WTC11 (cell line): ENCODE data around the gene NHSL1. TPM values are rescaled to one million over a fixed set of nuclear protein-coding genes. Genes with fewer than 3 reads are reported as not detected.

Source experiments
- ATAC-seq: fragments of 200-7000 bp; cut with Tn5 transposase; 2 replicates; pipeline ENCODE4 v1.10.0; 2021; ENCODE audit warnings: mild to moderate bottlenecking, moderate library complexity
- CTCF ChIA-PET: fragments of 300-600 bp; sonication (Branson Sonifier 250); formaldehyde crosslinking; loops from one replicate; lab custom pipeline; 2021; ENCODE audit warnings: antibody characterized with exemption; lab: Charles Lee
- POLR2A ChIA-PET: fragments of 350-600 bp; sonication (Branson Sonifier 250); formaldehyde crosslinking; loops from one replicate; lab custom pipeline; 2021; ENCODE audit warnings: antibody characterized with exemption; lab: Charles Lee
- DNase-seq: peaks from one replicate; pipeline ENCODE4 v3.0.0; 2021; ENCODE audit warnings: low spot score
- H3K27ac Mint-ChIP-seq: 2 replicates; pipeline ENCODE4 v1.8.0; 2021; ENCODE audit warnings: mixed read lengths
- H3K27me3 Mint-ChIP-seq: 2 replicates; pipeline ENCODE4 v1.8.0; 2021; ENCODE audit warnings: low read depth, mild to moderate bottlenecking, moderate library complexity, mixed read lengths
- H3K36me3 Mint-ChIP-seq: 2 replicates; pipeline ENCODE4 v1.8.0; 2021; ENCODE audit warnings: mixed read lengths
- H3K4me1 Mint-ChIP-seq: 2 replicates; pipeline ENCODE4 v1.8.0; 2022; ENCODE audit warnings: mixed read lengths
- H3K4me3 Mint-ChIP-seq: 2 replicates; pipeline ENCODE4 v1.8.0; 2021; ENCODE audit warnings: mild to moderate bottlenecking, moderate library complexity, mixed read lengths
- H3K9me3 Mint-ChIP-seq: 2 replicates; pipeline ENCODE4 v1.8.0; 2021; ENCODE audit warnings: mixed read lengths
- AFF4 ChIP-seq: sonication (generic); formaldehyde crosslinking; IDR thresholded peaks from 2 replicates; pipeline ENCODE4 v1.8.1; 2023; ENCODE audit warnings: mild to moderate bottlenecking, missing genetic modification reagents, borderline replicate concordance
- CREM ChIP-seq: sonication (generic); formaldehyde crosslinking; IDR thresholded peaks from 2 replicates; pipeline ENCODE4 v1.8.1; 2022; ENCODE audit warnings: mild to moderate bottlenecking, missing genetic modification reagents, moderate library complexity
- EMX1 ChIP-seq: fragments of 250-450 bp; sonication (Bioruptor Pico); IDR thresholded peaks from 2 replicates; pipeline ENCODE4 v1.8.0; 2021; ENCODE audit warnings: mild to moderate bottlenecking
- GABPB1 ChIP-seq: sonication (generic); formaldehyde crosslinking; IDR thresholded peaks from 2 replicates; pipeline ENCODE4 v1.8.1; 2023; ENCODE audit warnings: mild to moderate bottlenecking, missing genetic modification reagents
- HMGA2 ChIP-seq: fragments of 250-450 bp; sonication (Bioruptor Pico); IDR thresholded peaks from 2 replicates; pipeline ENCODE4 v1.4.0; 2021; ENCODE audit warnings: mild to moderate bottlenecking, moderate library complexity
- HMGXB4 ChIP-seq: sonication (generic); formaldehyde crosslinking; IDR thresholded peaks from 2 replicates; pipeline ENCODE4 v1.8.1; 2023; ENCODE audit warnings: mild to moderate bottlenecking, moderate library complexity, missing genetic modification reagents
- IRF1 ChIP-seq: sonication (generic); formaldehyde crosslinking; IDR thresholded peaks from 2 replicates; pipeline ENCODE4 v1.8.0; 2023; ENCODE audit warnings: missing genetic modification reagents
- MLX ChIP-seq: sonication (generic); formaldehyde crosslinking; IDR thresholded peaks from 2 replicates; pipeline ENCODE4 v1.8.1; 2023; ENCODE audit warnings: mild to moderate bottlenecking, missing genetic modification reagents, moderate library complexity
- MXD4 ChIP-seq: fragments of 250-450 bp; sonication (Bioruptor Pico); IDR thresholded peaks from 2 replicates; pipeline ENCODE4 v1.8.0; 2021; ENCODE audit warnings: mild to moderate bottlenecking, moderate library complexity, borderline replicate concordance
- NFATC4 ChIP-seq: fragments of 250-450 bp; sonication (Bioruptor Pico); IDR thresholded peaks from 2 replicates; pipeline ENCODE4 v1.9.0; 2021; ENCODE audit warnings: mild to moderate bottlenecking
- SMAD4 ChIP-seq: sonication (generic); formaldehyde crosslinking; IDR thresholded peaks from 2 replicates; pipeline ENCODE4 v1.8.0; 2022; ENCODE audit warnings: mild to moderate bottlenecking, missing genetic modification reagents
- SOX15 ChIP-seq: fragments of 250-450 bp; sonication (Bioruptor Pico); IDR thresholded peaks from 2 replicates; pipeline ENCODE4 v1.9.0; 2021; ENCODE audit warnings: mild to moderate bottlenecking
- SP1 ChIP-seq: sonication (generic); formaldehyde crosslinking; conservative IDR thresholded peaks from 2 replicates; pipeline ENCODE4 v1.8.1; 2022; ENCODE audit warnings: missing genetic modification reagents
- STAT6 ChIP-seq: sonication (generic); formaldehyde crosslinking; conservative IDR thresholded peaks from 2 replicates; pipeline ENCODE4 v1.8.1; 2023; ENCODE audit warnings: mild to moderate bottlenecking, low read depth, missing genetic modification reagents, moderate library complexity
- TP53 ChIP-seq: sonication (generic); formaldehyde crosslinking; IDR thresholded peaks from 2 replicates; pipeline ENCODE4 v1.8.1; 2023; ENCODE audit warnings: mild to moderate bottlenecking, missing genetic modification reagents
- USF1 ChIP-seq: sonication (generic); formaldehyde crosslinking; IDR thresholded peaks from 2 replicates; pipeline ENCODE4 v1.8.0; 2022; ENCODE audit warnings: mild to moderate bottlenecking, missing genetic modification reagents
- ZNF121 ChIP-seq: sonication (generic); formaldehyde crosslinking; IDR thresholded peaks from 2 replicates; pipeline ENCODE4 v1.8.0; 2023; ENCODE audit warnings: missing genetic modification reagents
- ZNF219 ChIP-seq: sonication (generic); formaldehyde crosslinking; IDR thresholded peaks from 2 replicates; pipeline ENCODE4 v1.8.0; 2023; ENCODE audit warnings: missing genetic modification reagents, mild to moderate bottlenecking, borderline replicate concordance
- ZNF263 ChIP-seq: sonication (generic); formaldehyde crosslinking; IDR thresholded peaks from 2 replicates; pipeline ENCODE4 v1.8.1; 2022; ENCODE audit warnings: low read depth, mild to moderate bottlenecking, moderate library complexity, missing genetic modification reagents
- ZNF317 ChIP-seq: sonication (generic); formaldehyde crosslinking; IDR thresholded peaks from 2 replicates; pipeline ENCODE4 v1.8.1; 2023; ENCODE audit warnings: low read depth, mild to moderate bottlenecking, moderate library complexity, missing genetic modification reagents, borderline replicate concordance
- ZNF396 ChIP-seq: fragments of 250-450 bp; sonication (Bioruptor Pico); IDR thresholded peaks from 2 replicates; pipeline ENCODE4 v1.8.0; 2021; ENCODE audit warnings: mild to moderate bottlenecking, moderate library complexity, borderline replicate concordance
- total RNA-seq: library from RNA; stranded (reverse); gene quantifications from 3 replicates; pipeline ENCODE4 v1.2.3, GENCODE V29; 2021

Gene NHSL1
- total RNA-seq, 1 experiment from 2014 or later: 31.1 TPM

- no peak for TF ChIP-seq SMAD4
- no peak for TF ChIP-seq STAT6 (CRISPR knock-in tag)
- no peak for TF ChIP-seq GABPB1
- TF ChIP-seq TP53 (CRISPR knock-in tag): no peak
- TF ChIP-seq MLX (CRISPR knock-in tag): no peak
- TF ChIP-seq SP1 (CRISPR knock-in tag): no peak
- no peak for TF ChIP-seq ZNF263
- TF ChIP-seq ZNF219: no peak
- TF ChIP-seq, all 79 proteins: peak for 0
Observed at GRCh38 chr6:138486249-138487101, 12.8 kb downstream of the NHSL1 start (continued).

- ChIA-PET POLR2A (no interaction called here), CTCF (interaction anchor here (2.2 kb wide), 1 partner anchor 24 kb away, joined by 6 read pairs; no protein-coding TSS in a partner anchor)
- Mint-ChIP-seq H3K36me3 (no peaks in the 10 kb centered on the region), H3K27me3 (no peaks in the 10 kb centered on the region), H3K4me3 (peak overlapping the region; percentile 50), H3K9me3 (no peaks in the 10 kb centered on the region), H3K4me1 (peaks cover 69% of the 10 kb centered on the region), H3K27ac (peak overlapping the region; percentile 95)
- peak; percentile 67 for ATAC-seq
- no peak for TF ChIP-seq MXD4 (CRISPR knock-in tag)
- no peak for TF ChIP-seq SOX15 (CRISPR knock-in tag)
- no peak for TF ChIP-seq AFF4 (CRISPR knock-in tag)
- 0 out of 2 replicates have a peak, but pooled peaks have one; percentile 27 for TF ChIP-seq ZNF121 (CRISPR knock-in tag)
- peak; percentile 22 for DNase-seq
Observed at GRCh38 chr6:138485586-138486248, 13.6 kb downstream of the NHSL1 start.

GRCh38 chr6:138485005-138485545, 14.2 kb downstream of the NHSL1 start:
- no peaks in the 10 kb centered on the region for H3K27me3 Mint-ChIP-seq
- no peaks in the 10 kb centered on the region for H3K36me3 Mint-ChIP-seq
- DNase-seq (no peak), ATAC-seq (peak; percentile 31)
- peak overlapping the region; percentile 95 for H3K27ac Mint-ChIP-seq
- POLR2A ChIA-PET: no interaction called here
- H3K9me3 Mint-ChIP-seq: no peaks in the 10 kb centered on the region
- CTCF ChIA-PET: no interaction called here
- peak overlapping the region; percentile 50 for H3K4me3 Mint-ChIP-seq
- H3K4me1 Mint-ChIP-seq: peaks cover 68% of the 10 kb centered on the region
- TF ChIP-seq IRF1 (CRISPR knock-in tag) (no peak), CREM (CRISPR knock-in tag) (no peak), GABPB1 (no peak), HMGXB4 (CRISPR knock-in tag) (no peak), ZNF219 (no peak), ZNF396 (no peak), USF1 (CRISPR knock-in tag) (no peak), SMAD4 (no peak), HMGA2 (CRISPR knock-in tag) (no peak), EMX1 (CRISPR knock-in tag) (no peak), ZNF317 (CRISPR knock-in tag) (no peak), NFATC4 (CRISPR knock-in tag) (no peak)
